ENCODE results near the gene RAVER1.
A peak's percentile ranks its signal among the peaks of the same experiment; 100 is the strongest.

RAVER1 gene

GRCh38 chr19:10317045-10317856 lies 16.1 kb downstream of the RAVER1 start:
- no peak for DNase-seq

- no peak for DNase-seq
These were observed 16.9 kb downstream of the RAVER1 start for GRCh38 chr19:10316229-10317044.

GRCh38 chr19:10315335-10316214 lies 17.8 kb downstream of the RAVER1 start, which contains the start of gene FDX2:
FDX2 (minus strand) TSS chr19:10316015; CDS start chr19:10315996, 19 bp downstream.
- peak; percentile 95 to 96 for DNase-seq

GRCh38 chr19:10309423-10309822 lies 23.9 kb downstream of the RAVER1 start, which contains the start of gene ZGLP1:
ZGLP1 (minus strand) TSS chr19:10309815.
- DNase-seq, result no peak

- no peak for DNase-seq
These were observed 27.0 kb downstream of the RAVER1 start for GRCh38 chr19:10306327-10306726.

GRCh38 chr19:10305139-10305806 lies 28.1 kb downstream of the RAVER1 start:
- DNase-seq, result peak in 1 of 2 experiments; percentile 18

- DNase-seq, result no peak
These were observed 33.5 kb downstream of the RAVER1 start for GRCh38 chr19:10299545-10300458.

GRCh38 chr19:10295847-10296591 lies 37.3 kb downstream of the RAVER1 start:
- DNase-seq, result no peak

- peak; percentile 53 to 69 for DNase-seq
These were observed 38.0 kb downstream of the RAVER1 start for GRCh38 chr19:10295305-10295846.

GRCh38 chr19:10294368-10294697 lies 39.0 kb downstream of the RAVER1 start:
- DNase-seq, result peak; percentile 40 to 45

GRCh38 chr19:10293637-10294367 lies 39.5 kb downstream of the RAVER1 start:
- DNase-seq, result no peak

- DNase-seq, result peak in 1 of 2 experiments; percentile 46
These were observed 40.3 kb downstream of the RAVER1 start for GRCh38 chr19:10292789-10293636.

- peak; percentile 87 to 89 for DNase-seq
These were observed 41.0 kb downstream of the RAVER1 start for GRCh38 chr19:10292206-10292788.

- DNase-seq, result peak in 1 of 2 experiments; percentile 55
These were observed 41.6 kb downstream of the RAVER1 start for GRCh38 chr19:10291554-10292205.

- DNase-seq, result peak; percentile 69 to 77
These were observed 42.3 kb downstream of the RAVER1 start for GRCh38 chr19:10290876-10291553.

- peak; percentile 53 to 60 for DNase-seq
These were observed 42.9 kb downstream of the RAVER1 start for GRCh38 chr19:10290357-10290875.

All from activated T-cell treated with anti-CD3 and anti-CD28 coated beads, Interleukin-2, amount 50 U/mL, for 48 hours (primary cell).